Skeletal muscle satellite cell (primary cell): ENCODE results near the gene GH2. TPM values are rescaled to one million over a fixed set of nuclear protein-coding genes. Genes with fewer than 3 reads are reported as not detected.

Source experiments
- small RNA-seq: library from RNA; depleted of rRNA; stranded (forward); fragments of <200 nt; gene quantifications from one replicate; pipeline ENCODE3, GENCODE V24; 2012

GH2 gene

Small RNA genes lying within 50 kb of the gene (small RNA-seq; reads per million reads assigned to genes)
- not detected for gene AC040958.1
- gene AC127029.1: not detected
- gene GH1: not detected
